ENCODE data around the gene SYNGR3. TPM values are rescaled to one million over a fixed set of nuclear protein-coding genes. Genes with fewer than 3 reads are reported as not detected.
"Not testable (repeated sequence)": the region's sequence is repeated elsewhere in the genome, so short reads cannot be mapped to it uniquely, and the experiment has no call there.

The SYNGR3 gene
- total RNA-seq, 2 experiments from 2014 or later: 4.8 to 5.9 TPM

DNA sequence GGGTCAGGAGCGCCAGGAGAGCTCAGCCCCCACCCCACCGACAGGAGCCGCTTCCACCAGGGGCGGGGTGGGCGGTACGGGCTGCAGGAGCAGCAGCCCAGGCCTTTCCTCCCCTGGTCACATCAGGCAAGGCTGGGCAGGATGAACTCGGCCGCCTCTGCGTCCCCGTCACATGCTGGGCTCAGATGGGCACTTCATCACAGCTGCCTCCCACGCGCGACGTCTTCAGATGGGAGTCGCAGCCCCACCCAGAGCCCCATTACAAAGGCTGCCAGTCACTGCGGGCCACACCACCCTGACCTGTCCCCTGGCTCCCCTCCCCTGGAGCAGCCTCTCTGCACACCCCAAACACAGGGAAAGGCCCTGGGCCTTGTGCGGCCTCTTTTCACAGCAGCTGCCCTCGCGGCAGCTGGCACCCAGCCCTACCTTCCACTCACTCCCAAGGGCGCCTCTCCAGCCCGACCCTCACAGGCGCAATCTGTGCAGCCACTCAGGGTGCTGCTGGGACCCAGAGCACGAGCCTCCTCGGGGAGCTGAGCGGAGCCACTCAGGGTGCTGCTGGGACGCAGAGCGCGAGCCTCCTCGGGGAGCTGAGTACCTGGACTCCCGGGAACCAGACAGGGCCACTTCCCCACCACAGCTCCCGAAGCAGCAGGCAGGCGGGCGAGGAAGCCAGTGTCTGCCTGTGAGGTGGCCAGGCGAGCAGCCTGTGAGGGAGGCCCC lies 15.2 kb downstream of the SYNGR3 start:
- H3K4me1 Mint-ChIP-seq: peaks cover 38% of the 10 kb centered on the region

DNA sequence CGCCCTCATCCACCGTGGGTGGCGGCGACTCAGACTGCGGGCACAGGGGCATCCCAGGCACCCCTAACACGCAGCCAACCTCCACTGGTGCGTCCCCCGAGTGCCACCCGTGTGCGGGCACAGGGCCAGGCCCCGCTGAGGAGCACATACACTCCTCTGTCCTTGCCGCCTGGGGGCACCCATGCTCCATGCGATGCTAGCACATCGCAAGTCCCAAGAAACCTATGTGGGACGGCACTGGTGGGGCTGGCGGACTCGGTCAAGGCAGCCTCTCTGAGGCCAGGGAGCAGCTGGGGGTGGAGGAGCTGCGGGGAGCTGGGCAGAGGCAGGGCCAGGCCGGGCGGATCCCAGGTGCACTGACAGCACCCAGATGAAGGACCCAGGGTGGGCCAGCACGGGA lies 15.9 kb downstream of the SYNGR3 start:
- intact Hi-C loops (cut with DNase I, micrococcal nuclease): loop anchor here (5.0 to 10.0 kb wide), 4 partner anchors 43 to 329 kb away; partner anchors contain the start of genes MLST8 (in 1 of the 2) and RPS2 (in 1 of the 2)
- H3K4me1 Mint-ChIP-seq: peaks cover 41% of the 10 kb centered on the region
- H3K36me3 Mint-ChIP-seq (ENCODE audit: low read depth): peaks cover 39% of the 10 kb centered on the region
- H3K27ac Mint-ChIP-seq: no peak overlapping the region
- no peaks in the 10 kb centered on the region for H3K27me3 Mint-ChIP-seq
- no peak overlapping the region for H3K4me3 Mint-ChIP-seq
- ATAC-seq: no peak
- DNase-seq: no peak
- POLR2A ChIA-PET: no interaction called here
- H3K9me3 Mint-ChIP-seq (ENCODE audit: low read depth): no peaks in the 10 kb centered on the region
- CTCF ChIA-PET: interaction anchor here (4.1 kb wide), 1 partner anchor 135 kb away, joined by 30 read pairs; no protein-coding TSS in a partner anchor

More for the DNA sequence above, 15.2 kb downstream of the SYNGR3 start:
- no peaks in the 10 kb centered on the region for H3K27me3 Mint-ChIP-seq
- H3K4me3 Mint-ChIP-seq: no peak overlapping the region
- no peak for DNase-seq
- intact Hi-C loops (cut with DNase I, micrococcal nuclease): loop anchor here (1.0 to 10.0 kb wide), 5 partner anchors 43 to 330 kb away; partner anchors contain the start of genes MLST8 (in 1 of the 2) and RPS2 (in 1 of the 2)
- ATAC-seq: no peak
- ChIA-PET POLR2A (no interaction called here), CTCF (interaction anchor here (0.8 to 4.1 kb wide), 10 partner anchors 9 to 143 kb away, joined by 3 to 30 read pairs (median 4); partner anchors contain the start of genes GFER and RPS2)
- H3K27ac Mint-ChIP-seq: no peak overlapping the region
- H3K36me3 Mint-ChIP-seq (ENCODE audit: low read depth): peaks cover 35% of the 10 kb centered on the region
- no peaks in the 10 kb centered on the region for H3K9me3 Mint-ChIP-seq (ENCODE audit: low read depth)

DNA sequence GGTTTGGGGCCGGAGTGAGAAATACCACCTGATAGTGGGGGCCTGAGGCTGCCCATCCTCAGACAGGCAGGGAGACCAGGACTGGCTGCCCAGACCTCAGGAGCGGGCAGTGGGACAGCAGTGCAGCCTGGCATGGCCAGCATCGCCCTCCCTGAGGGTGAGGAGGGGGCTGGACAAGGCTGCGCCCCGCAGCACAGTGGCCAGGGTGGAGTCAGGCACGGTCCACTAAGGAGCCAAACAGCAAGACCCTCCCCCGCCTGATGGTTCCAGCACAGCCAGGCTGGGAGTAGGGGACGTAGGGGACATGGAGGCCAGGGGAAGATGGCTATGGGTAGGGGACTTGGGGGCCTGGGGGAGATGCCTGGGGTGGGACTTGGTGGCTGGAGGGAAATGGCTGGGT lies 16.5 kb downstream of the SYNGR3 start:
- intact Hi-C loops (cut with DNase I, micrococcal nuclease): loop anchor here (5.0 to 10.0 kb wide), 4 partner anchors 44 to 328 kb away; partner anchors contain the start of genes MLST8 (in 1 of the 2) and RPS2 (in 1 of the 2)
- Mint-ChIP-seq H3K27me3 (no peaks in the 10 kb centered on the region), H3K4me1 (peaks cover 41% of the 10 kb centered on the region), H3K4me3 (peak overlapping the region; percentile 82), H3K27ac (no peak overlapping the region), H3K36me3 (ENCODE audit: low read depth) (peaks cover 35% of the 10 kb centered on the region), H3K9me3 (ENCODE audit: low read depth) (no peaks in the 10 kb centered on the region)
- ChIA-PET POLR2A (no interaction called here), CTCF (interaction anchor here (4.1 kb wide), 1 partner anchor 134 kb away, joined by 30 read pairs; no protein-coding TSS in a partner anchor)
- no peak for ATAC-seq
- no peak for DNase-seq

DNA sequence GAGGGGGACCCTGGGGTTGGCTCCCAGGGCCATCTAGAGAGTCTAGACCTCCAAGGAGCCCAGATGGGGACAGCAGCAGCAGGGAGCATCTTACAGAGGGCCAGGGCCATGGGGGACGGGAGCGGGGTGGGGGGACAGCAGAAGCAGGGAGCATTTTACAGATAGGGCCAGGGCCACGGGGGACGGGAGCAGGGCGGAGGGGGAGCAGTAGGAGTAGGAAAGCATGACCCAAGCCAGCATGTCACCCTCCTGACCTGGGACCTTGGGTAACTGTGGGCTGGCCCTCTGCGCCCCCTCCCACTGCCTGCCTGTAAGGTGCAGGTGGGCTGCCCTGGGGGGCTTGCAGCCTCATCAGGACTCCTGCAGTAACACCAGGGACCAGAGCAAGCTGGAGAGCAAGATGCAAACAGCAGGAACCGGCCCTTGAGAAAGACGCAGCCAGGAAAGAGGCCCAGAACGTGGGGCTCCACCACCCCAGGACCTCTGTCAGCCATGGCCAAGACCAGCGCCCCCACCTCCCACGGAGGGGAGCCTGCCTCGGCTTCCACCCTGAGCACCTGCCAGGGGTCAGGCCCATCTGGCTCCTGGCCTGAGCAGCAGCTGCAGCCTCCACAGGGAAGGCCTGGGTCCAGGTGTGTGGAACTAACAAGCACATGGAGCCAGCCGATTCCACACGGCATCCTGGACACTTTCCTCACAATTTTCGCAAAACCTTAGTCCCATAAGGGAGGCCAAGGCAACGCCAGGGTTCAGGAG lies 17.5 kb downstream of the SYNGR3 start:
- Mint-ChIP-seq H3K9me3 (ENCODE audit: low read depth) (no peaks in the 10 kb centered on the region), H3K36me3 (ENCODE audit: low read depth) (peaks cover 31% of the 10 kb centered on the region), H3K27ac (peak overlapping the region; percentile 89), H3K4me3 (peak overlapping the region; percentile 82), H3K4me1 (peaks cover 41% of the 10 kb centered on the region), H3K27me3 (no peaks in the 10 kb centered on the region)
- ATAC-seq (no peak), DNase-seq (no peak)
- POLR2A ChIA-PET: interaction anchor here (1.4 kb wide), 1 partner anchor 148 kb away, joined by 4 read pairs; the partner anchor contains the start of gene TRAF7
- CTCF ChIA-PET: interaction anchor here (1.4 kb wide), 1 partner anchor 133 kb away, joined by 6 read pairs; no protein-coding TSS in a partner anchor
- intact Hi-C loops (cut with DNase I, micrococcal nuclease): loop anchor here (5.0 to 10.0 kb wide), 4 partner anchors 45 to 328 kb away; partner anchors contain the start of genes MLST8 (in 1 of the 2) and RPS2 (in 1 of the 2)

DNA sequence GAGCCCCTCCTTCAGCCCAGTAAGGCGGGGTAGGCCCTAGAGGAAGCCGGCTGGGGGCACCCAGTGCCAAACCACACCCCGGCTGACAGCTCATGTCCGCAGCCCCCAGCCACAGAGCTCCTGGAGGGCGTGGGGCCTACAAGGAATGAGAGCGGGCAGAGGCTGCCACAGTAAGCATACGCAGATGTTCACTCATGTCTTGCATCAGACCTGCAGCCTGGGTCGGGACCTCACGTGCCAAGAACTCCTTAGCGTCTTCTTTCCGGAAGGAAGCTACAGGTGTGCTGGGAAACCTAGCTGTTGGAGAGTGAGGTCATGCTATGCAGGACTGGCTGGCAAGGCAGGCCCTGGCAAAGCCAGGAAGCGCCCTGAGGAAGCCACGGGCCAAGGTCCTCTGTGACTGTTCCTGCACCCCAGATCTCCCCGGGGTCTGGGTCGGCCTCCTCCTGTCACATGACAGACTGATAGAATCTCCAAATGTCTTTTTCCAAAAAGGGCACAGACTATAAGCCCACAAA lies 18.3 kb downstream of the SYNGR3 start:
- CTCF ChIA-PET: interaction anchor here (1.3 to 1.4 kb wide), 3 partner anchors 14 to 132 kb away, joined by 4 to 8 read pairs (median 6); partner anchors contain the start of gene PKD1
- POLR2A ChIA-PET: interaction anchor here (0.6 to 1.4 kb wide), 2 partner anchors 44 to 147 kb away, joined by 3 to 4 read pairs; partner anchors contain the start of gene TRAF7
- ATAC-seq (no peak), DNase-seq (peak; percentile 53)
- Mint-ChIP-seq H3K9me3 (ENCODE audit: low read depth) (no peaks in the 10 kb centered on the region), H3K27ac (peak overlapping the region; percentile 89), H3K36me3 (ENCODE audit: low read depth) (peaks cover 28% of the 10 kb centered on the region), H3K4me1 (peaks cover 41% of the 10 kb centered on the region), H3K4me3 (peak overlapping the region; percentile 82), H3K27me3 (no peaks in the 10 kb centered on the region)
- intact Hi-C loops (cut with DNase I, micrococcal nuclease): loop anchor here (2.0 to 10.0 kb wide), 5 partner anchors 13 to 327 kb away; partner anchors contain the start of genes MLST8 (in 1 of the 2) and RPS2 (in 1 of the 2)

DNA sequence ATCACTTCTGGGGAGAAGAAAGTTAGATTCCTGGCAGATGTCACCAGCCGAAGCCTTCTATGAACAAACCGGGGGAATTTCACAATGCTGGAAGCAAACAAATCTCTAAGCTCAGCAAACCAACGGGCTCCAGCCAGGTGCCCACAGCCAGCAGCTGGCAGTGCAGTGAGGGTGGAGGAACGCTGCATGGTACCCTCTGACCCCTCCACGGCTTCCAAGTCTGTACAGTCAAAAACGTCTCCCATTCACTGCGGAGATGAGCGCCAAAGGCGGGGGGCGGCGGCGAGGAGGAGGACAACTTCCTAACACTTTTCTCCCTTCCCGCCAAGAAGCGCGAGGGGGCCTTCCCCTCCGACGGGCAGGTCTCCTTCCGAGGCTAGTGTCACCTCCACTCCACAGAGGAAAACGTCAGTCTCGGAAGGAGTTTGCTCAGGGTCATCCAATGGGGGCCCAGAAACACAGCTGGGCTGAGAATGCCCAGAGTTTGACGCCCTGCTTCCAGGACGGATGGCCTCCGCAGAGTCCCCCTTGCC lies 18.9 kb downstream of the SYNGR3 start:
- Mint-ChIP-seq H3K4me1 (peaks cover 41% of the 10 kb centered on the region), H3K27ac (peak overlapping the region; percentile 89), H3K9me3 (ENCODE audit: low read depth) (no peaks in the 10 kb centered on the region), H3K27me3 (no peaks in the 10 kb centered on the region), H3K4me3 (peak overlapping the region; percentile 82), H3K36me3 (ENCODE audit: low read depth) (peaks cover 28% of the 10 kb centered on the region)
- POLR2A ChIA-PET: interaction anchor here (0.6 to 1.4 kb wide), 2 partner anchors 45 to 147 kb away, joined by 3 to 4 read pairs; partner anchors contain the start of gene TRAF7
- DNase-seq: peak; percentile 68
- peak; percentile 10 for ATAC-seq
- intact Hi-C loops (cut with DNase I, micrococcal nuclease): loop anchor here (1.0 to 10.0 kb wide), 13 partner anchors 14 to 326 kb away; partner anchors contain the start of genes E4F1 (in 1 of the 2), MAPK8IP3 (in 1 of the 2), MLST8 (in 1 of the 2) and NTHL1 (in 1 of the 2)
- CTCF ChIA-PET: interaction anchor here (0.7 to 1.4 kb wide), 4 partner anchors 14 to 132 kb away, joined by 3 to 8 read pairs (median 5); partner anchors contain the start of gene PKD1

DNA sequence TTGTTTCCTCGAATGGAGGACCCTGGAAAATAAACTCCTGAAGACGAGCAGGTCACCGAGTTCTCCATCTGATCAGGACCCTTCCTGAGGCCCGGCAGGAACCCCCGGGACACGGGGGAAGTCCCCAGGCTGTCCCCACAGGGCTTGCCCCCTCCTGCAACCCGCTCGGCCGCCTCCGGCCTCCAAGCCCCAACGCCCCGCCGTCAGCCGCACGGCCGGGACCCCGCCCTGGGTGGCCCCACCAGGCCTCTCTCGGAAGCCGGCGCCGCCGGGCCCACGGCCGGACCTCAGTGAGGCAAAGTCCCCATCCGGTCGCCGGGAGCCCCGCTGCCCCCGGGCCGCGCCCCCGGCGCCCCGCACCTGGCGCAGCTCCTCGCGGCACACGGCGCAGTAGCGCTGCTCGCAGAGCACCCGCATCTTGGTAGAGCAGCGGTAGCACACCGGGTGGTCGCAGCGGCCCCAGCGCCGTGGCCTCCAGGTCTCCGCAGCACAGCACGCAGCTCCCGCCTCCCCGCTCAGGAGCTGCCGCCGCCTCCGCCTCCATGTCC lies 19.5 kb downstream of the SYNGR3 start:
- peak overlapping the region; percentile 82 for H3K4me3 Mint-ChIP-seq
- no peaks in the 10 kb centered on the region for H3K9me3 Mint-ChIP-seq (ENCODE audit: low read depth)
- H3K4me1 Mint-ChIP-seq: peaks cover 41% of the 10 kb centered on the region
- intact Hi-C loops (cut with DNase I, micrococcal nuclease): loop anchor here (1.0 to 10.0 kb wide), 13 partner anchors 14 to 326 kb away; partner anchors contain the start of genes E4F1 (in 1 of the 2), MAPK8IP3 (in 1 of the 2), MLST8 (in 1 of the 2) and NTHL1 (in 1 of the 2)
- peak overlapping the region; percentile 89 for H3K27ac Mint-ChIP-seq
- H3K27me3 Mint-ChIP-seq: no peaks in the 10 kb centered on the region
- ATAC-seq: peak; percentile 34
- POLR2A ChIA-PET: interaction anchor here (0.6 kb wide), 1 partner anchor 146 kb away, joined by 3 read pairs; the partner anchor contains the start of gene TRAF7
- peaks cover 28% of the 10 kb centered on the region for H3K36me3 Mint-ChIP-seq (ENCODE audit: low read depth)
- CTCF ChIA-PET: interaction anchor here (0.7 to 1.4 kb wide), 3 partner anchors 13 to 131 kb away, joined by 3 to 8 read pairs (median 4); partner anchors contain the start of gene PKD1
- no peak for DNase-seq

DNA sequence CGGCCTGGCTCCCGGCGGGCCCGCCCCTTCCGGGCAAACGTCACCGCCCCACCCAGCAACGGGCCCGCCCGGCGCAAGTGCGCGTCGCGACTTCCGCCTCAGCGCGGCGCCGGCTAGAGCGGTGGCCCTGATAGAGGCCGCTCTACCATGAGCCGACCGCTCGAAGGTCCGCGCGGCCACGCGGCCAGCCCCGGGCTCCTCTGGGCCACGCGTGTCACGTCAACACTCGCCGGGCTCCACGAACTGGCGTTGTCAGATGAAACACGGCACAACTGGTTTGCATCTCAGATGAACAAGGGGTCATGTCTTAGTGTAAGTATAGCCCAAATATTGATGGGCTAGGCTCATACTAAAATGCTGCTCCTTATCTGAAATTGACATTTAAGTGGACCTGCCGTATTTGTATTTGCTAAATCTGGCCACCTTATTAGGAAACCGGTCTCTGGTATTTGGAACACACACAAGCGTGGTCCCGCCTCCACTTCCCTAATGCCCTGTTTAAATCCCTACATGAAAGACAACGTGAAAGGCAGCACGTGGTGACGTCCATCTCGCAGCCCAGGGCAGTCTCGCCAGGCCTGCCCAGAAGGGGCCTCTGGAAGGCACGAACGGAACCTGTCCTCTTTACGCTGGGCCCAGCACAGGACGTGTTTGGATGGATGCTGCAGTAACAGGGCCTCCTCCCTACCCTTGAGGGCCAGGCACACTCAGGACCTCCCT lies 20.2 kb downstream of the SYNGR3 start, which contains the start of gene ZNF598:
ZNF598 (minus strand) TSS at position 31 of the 720 bp plus-strand sequence.
- DNase-seq (peak; percentile 90), ATAC-seq (peak; percentile 93)
- Mint-ChIP-seq H3K9me3 (ENCODE audit: low read depth) (no peaks in the 10 kb centered on the region), H3K36me3 (ENCODE audit: low read depth) (peaks cover 26% of the 10 kb centered on the region), H3K4me3 (peak within 1 kb of the TSS; percentile 95), H3K27ac (peak within 1 kb of the TSS; percentile 90), H3K4me1 (peaks cover 35% of the 10 kb centered on the region), H3K27me3 (no peaks in the 10 kb centered on the region)
- intact Hi-C loops (cut with DNase I, micrococcal nuclease): loop anchor here (1.0 to 10.0 kb wide), 13 partner anchors 13 to 325 kb away; partner anchors contain the start of genes E4F1 (in 1 of the 2), MAPK8IP3 (in 1 of the 2), MLST8 (in 1 of the 2) and NTHL1 (in 1 of the 2)
- CTCF ChIA-PET: no interaction called here
- POLR2A ChIA-PET: interaction anchor here (0.7 kb wide), 1 partner anchor 136 kb away, joined by 3 read pairs; no protein-coding TSS in a partner anchor

DNA sequence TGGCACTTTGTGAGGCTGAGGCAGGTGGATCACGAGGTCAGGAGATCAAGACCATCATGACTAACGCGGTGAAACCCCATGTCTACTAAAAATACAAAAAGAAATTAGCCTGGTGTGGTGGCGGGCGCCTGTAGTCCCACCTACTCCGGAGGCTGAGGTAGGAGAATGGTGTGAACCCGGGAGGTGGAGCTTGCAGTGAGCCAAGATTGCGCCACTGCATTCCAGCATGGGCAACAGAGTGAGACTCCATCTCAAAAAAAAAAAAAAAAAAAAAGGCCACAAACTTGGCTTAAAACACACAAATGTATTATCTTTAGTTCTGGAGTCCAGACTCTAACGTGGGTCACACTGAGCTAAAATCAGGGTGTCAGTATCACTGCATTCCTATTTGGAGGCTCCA lies 22.0 kb downstream of the SYNGR3 start:
- H3K9me3 Mint-ChIP-seq (ENCODE audit: low read depth); ATAC-seq; DNase-seq; intact Hi-C loops (cut with DNase I, micrococcal nuclease); H3K27me3 Mint-ChIP-seq; H3K27ac Mint-ChIP-seq; H3K4me3 Mint-ChIP-seq: not testable (repeated sequence)
- peaks cover 20% of the 10 kb centered on the region for H3K36me3 Mint-ChIP-seq (ENCODE audit: low read depth)
- POLR2A ChIA-PET: interaction anchor here (0.6 kb wide), 2 partner anchors 13 to 18 kb away, joined by 4 to 7 read pairs; no protein-coding TSS in a partner anchor
- CTCF ChIA-PET: interaction anchor here (0.8 to 1.1 kb wide), 2 partner anchors 11 to 16 kb away, joined by 3 to 4 read pairs; no protein-coding TSS in a partner anchor
- H3K4me1 Mint-ChIP-seq: peaks cover 24% of the 10 kb centered on the region

All from activated CD4-positive, alpha-beta T cell treated with anti-CD3 and anti-CD28 coated beads for 36 hours (primary cell).